GM23338 (cell line): Measurements from ENCODE around the gene SPRY1. TPM values are rescaled to one million over a fixed set of nuclear protein-coding genes. Genes with fewer than 3 reads are reported as not detected.
A peak's percentile ranks its signal among the peaks of the same experiment; 100 is the strongest.

Experiments
- ATAC-seq: fragments of 200-7000 bp; cut with Tn5 transposase; 3 replicates; pipeline ENCODE4 v1.9.1; 2020
- DNase-seq: peaks from one replicate; pipeline ENCODE4 v3.0.0-alpha.2; 2015; ENCODE audit warnings: low spot score
- H2AFZ ChIP-seq: fragments of 200-600 bp; sonication (generic); 2 replicates; pipeline ENCODE4 v1.8.0; 2016; ENCODE audit warnings: antibody characterized with exemption, mild to moderate bottlenecking, moderate library complexity
- H3F3A ChIP-seq: fragments of 200-600 bp; sonication (generic); replicated peaks from 2 replicates; pipeline ENCODE4 v1.8.0; 2017; ENCODE audit warnings: antibody characterized with exemption, mixed run types, low read depth
- H3K27ac ChIP-seq: fragments of 200-600 bp; sonication (generic); 2 replicates; pipeline ENCODE4 v1.6.1; 2016; ENCODE audit warnings: low read depth
- H3K27me3 ChIP-seq: fragments of 200-600 bp; sonication (generic); 2 replicates; pipeline ENCODE4 v1.8.0; 2016; ENCODE audit warnings: mild to moderate bottlenecking, mixed run types, moderate library complexity; ENCODE audit not compliant: insufficient read depth
- H3K36me3 ChIP-seq: fragments of 200-600 bp; sonication (generic); 2 replicates; pipeline ENCODE4 v1.8.0; 2016; ENCODE audit warnings: mild to moderate bottlenecking; ENCODE audit not compliant: insufficient read depth
- H3K4me1 ChIP-seq: fragments of 200-600 bp; sonication (generic); 2 replicates; pipeline ENCODE4 v1.8.0; 2016; ENCODE audit warnings: mild to moderate bottlenecking, moderate library complexity; ENCODE audit not compliant: insufficient read depth
- H3K4me2 ChIP-seq: fragments of 200-600 bp; sonication (generic); 2 replicates; pipeline ENCODE4 v1.7.1; 2017; ENCODE audit warnings: mixed run types
- H3K4me3 ChIP-seq: fragments of 200-600 bp; sonication (generic); 2 replicates; pipeline ENCODE4 v1.6.1; 2016; ENCODE audit warnings: mixed run types
- H3K79me2 ChIP-seq: fragments of 200-600 bp; sonication (generic); replicated peaks from 2 replicates; pipeline ENCODE4 v1.8.0; 2017; ENCODE audit warnings: mild to moderate bottlenecking; ENCODE audit not compliant: insufficient read depth
- H3K9me2 ChIP-seq: fragments of 200-600 bp; sonication (generic); 2 replicates; pipeline ENCODE4 v1.8.0; 2017; ENCODE audit not compliant: insufficient read depth
- H4K20me1 ChIP-seq: fragments of 200-600 bp; sonication (generic); replicated peaks from 2 replicates; pipeline ENCODE4 v1.8.0; 2017; ENCODE audit warnings: mild to moderate bottlenecking; ENCODE audit not compliant: insufficient read depth
- H3K27ac Mint-ChIP-seq: 2 replicates; pipeline ENCODE4 v1.8.0; 2020; ENCODE audit warnings: inconsistent platforms, mild to moderate bottlenecking, moderate library complexity, mixed read lengths
- H3K27me3 Mint-ChIP-seq: 3 replicates; pipeline ENCODE4 v1.8.0; 2022; ENCODE audit warnings: low read depth, mild to moderate bottlenecking, moderate library complexity, mixed read lengths, inconsistent platforms; ENCODE audit not compliant: insufficient read depth, poor library complexity
- H3K36me3 Mint-ChIP-seq: 3 replicates; pipeline ENCODE4 v1.8.0; 2021; ENCODE audit warnings: low read depth, mild to moderate bottlenecking, inconsistent platforms, moderate library complexity, mixed read lengths
- H3K4me1 Mint-ChIP-seq: 3 replicates; pipeline ENCODE4 v1.8.0; 2020; ENCODE audit warnings: mild to moderate bottlenecking, inconsistent platforms, mixed read lengths
- H3K4me3 Mint-ChIP-seq: 3 replicates; pipeline ENCODE4 v1.8.0; 2021; ENCODE audit warnings: moderate library complexity, mild to moderate bottlenecking, inconsistent platforms, mixed read lengths
- H3K9me3 Mint-ChIP-seq: 3 replicates; pipeline ENCODE4 v1.8.0; 2020; ENCODE audit warnings: moderate library complexity, mild to moderate bottlenecking, inconsistent platforms, mixed read lengths
- CREB1 ChIP-seq: fragments of 250-450 bp; sonication (Bioruptor Pico); IDR thresholded peaks from 2 replicates; pipeline ENCODE4 v1.5.0; 2020; ENCODE audit warnings: low read depth, mild to moderate bottlenecking, moderate library complexity
- ETS1 ChIP-seq: IDR thresholded peaks from 2 replicates; pipeline ENCODE4 v1.6.1; 2016; ENCODE audit warnings: antibody characterized with exemption
- EZH2 ChIP-seq: fragments of 200-600 bp; sonication (generic); IDR thresholded peaks from one replicate; pipeline ENCODE4 v1.8.0; 2017; ENCODE audit warnings: antibody characterized with exemption, mild to moderate bottlenecking, low read depth; ENCODE audit not compliant: unreplicated experiment
- EZH2phosphoT487 ChIP-seq: fragments of 200-600 bp; sonication (generic); IDR thresholded peaks from one replicate; pipeline ENCODE4 v1.8.1; 2018; ENCODE audit warnings: antibody characterized with exemption; ENCODE audit not compliant: unreplicated experiment
- JUNB ChIP-seq: IDR thresholded peaks from one replicate; pipeline ENCODE4 v1.6.1; 2016; ENCODE audit warnings: antibody characterized with exemption; ENCODE audit not compliant: unreplicated experiment
- POLR2AphosphoS5 ChIP-seq: IDR thresholded peaks from 2 replicates; pipeline ENCODE4 v1.6.1; 2016; ENCODE audit warnings: antibody characterized with exemption, low read depth
- STAT1 ChIP-seq: IDR thresholded peaks from one replicate; pipeline ENCODE4 v1.6.1; 2016; ENCODE audit warnings: antibody characterized with exemption; ENCODE audit not compliant: unreplicated experiment
- ZNF462 ChIP-seq: fragments of 250-450 bp; sonication (Bioruptor Pico); IDR thresholded peaks from 2 replicates; pipeline ENCODE4 v1.5.0; 2020; ENCODE audit warnings: mild to moderate bottlenecking, moderate library complexity
- polyA plus RNA-seq: library from polyadenylated mRNA; unstranded; fragments of >200 nt; fragmentation: Nextera tagmentation; extraction: Ambion mirVana; gene quantifications from 2 replicates; pipeline ENCODE4 v1.2.1, GENCODE V29; 2016
- total RNA-seq: library from RNA; depleted of rRNA; stranded (reverse); fragments of >200 nt; shearing (Covaris generic); gene quantifications from 2 replicates; pipeline ENCODE4 v1.2.3, GENCODE V29; 2014

Gene SPRY1
- total and polyA plus RNA-seq, 2 experiments from 2014 or later: 62.8 to 103 TPM

GRCh38 chr4:123417813-123418212 lies 21.2 kb downstream of the SPRY1 start (continued):
- TF ChIP-seq ZNF462 (CRISPR knock-in tag) (no peak), EZH2phosphoT487 (no peak), ETS1 (no peak)

GRCh38 chr4:123418351-123418931 lies 21.8 kb downstream of the SPRY1 start:
- Mint-ChIP-seq H3K27ac (peak overlapping the region; percentile 85), H3K4me1 (peaks cover 34% of the 10 kb centered on the region), H3K27me3 (peaks cover 8% of the 10 kb centered on the region), H3K36me3 (no peaks in the 10 kb centered on the region), H3K9me3 (no peaks in the 10 kb centered on the region), H3K4me3 (peak overlapping the region; percentile 27)
- peak overlapping the region; percentile 56 for H3K4me2 ChIP-seq
- peak; percentile 93 for DNase-seq
- H3K4me3 ChIP-seq: peak overlapping the region; percentile 25; the same call in 1 of the 2 replicates
- no peaks in the 10 kb centered on the region for H3F3A ChIP-seq
- H2AFZ ChIP-seq: no peak overlapping the region
- ATAC-seq: peak; percentile 98
- peaks cover 34% of the 10 kb centered on the region for H3K4me1 ChIP-seq
- no peaks in the 10 kb centered on the region for H4K20me1 ChIP-seq
- H3K36me3 ChIP-seq: no peaks in the 10 kb centered on the region
- H3K79me2 ChIP-seq: no peaks in the 10 kb centered on the region
- H3K27ac ChIP-seq: peak overlapping the region; percentile 93
- no peaks in the 10 kb centered on the region for H3K9me2 ChIP-seq
- no peaks in the 10 kb centered on the region for H3K27me3 ChIP-seq
- TF ChIP-seq POLR2AphosphoS5 (no peak), ZNF462 (CRISPR knock-in tag) (peak; percentile 10; the same call in 1 of the 2 replicates), CREB1 (CRISPR knock-in tag) (no peak), STAT1 (no peak), EZH2phosphoT487 (no peak), EZH2 (no peak), JUNB (no peak)
